K562 (cell line): ENCODE data around the gene CFAP54. TPM values are rescaled to one million over a fixed set of nuclear protein-coding genes. Genes with fewer than 3 reads are reported as not detected.

ENCODE experiments used
- ATAC-seq: fragments of 200-7000 bp; cut with Tn5 transposase; 3 replicates; pipeline ENCODE4 v1.9.1; 2020; ENCODE audit warnings: moderate library complexity
- BruUV-seq: library from RNA; stranded (reverse); fragments of 400-500 nt; replicated peaks from 2 replicates; lab custom pipeline; 2021; lab: Mats Ljungman, UMichigan
- CTCF ChIA-PET: fragments of 300-600 bp; formaldehyde crosslinking; extraction: SDS; loops from one replicate; lab custom pipeline; 2021; ENCODE audit warnings: low intra/inter-chr PET ratio; lab: Yijun Ruan, JAX
- POLR2A ChIA-PET: fragments of 300-600, 350-650 bp; sonication (Branson Sonifier 250); formaldehyde crosslinking; extraction: SDS; loops from one replicate; lab custom pipeline; 2021; ENCODE audit warnings: antibody characterized with exemption, inconsistent platforms; lab: Yijun Ruan, JAX
- DNase-seq, 4 experiments: peaks; one replicate each; pipeline versions ENCODE4 v3.0.0 to v3.0.0-alpha.2; 2011 to 2018; ENCODE audit warnings: low spot score in 3 of 4, mixed read lengths in 3 of 4; ENCODE audit errors: extremely low read depth in 1 of 4
- FAIRE-seq: peaks from 2 replicates; lab custom pipeline; 2011; peaks lifted over from hg19 to GRCh38; lab: Jason Lieb, UNC
- H2AFZ ChIP-seq: 2 replicates; pipeline ENCODE4 v1.6.0; 2011; ENCODE audit warnings: low read depth, low read length, control low read depth, inconsistent platforms
- H3K27ac ChIP-seq: fragments of 200-600 bp; 3 replicates; pipeline ENCODE4 v1.8.0; 2011; ENCODE audit warnings: low read depth, mild to moderate bottlenecking, control low read depth, inconsistent platforms, low read length, moderate library complexity, mixed read lengths; ENCODE audit errors: extremely low read depth
- H3K27me3 ChIP-seq, 2 experiments: fragments of 300-600 bp in 1 of 2; 2 replicates in 1 of 2; 3 replicates in 1 of 2; pipeline versions ENCODE4 v1.6.0 to v1.8.0; 2011; ENCODE audit warnings: inconsistent platforms in 2 of 2, low read length in 2 of 2, mild to moderate bottlenecking in 1 of 2, mixed read lengths in 1 of 2, moderate library complexity in 1 of 2; ENCODE audit not compliant: control insufficient read depth in 2 of 2, insufficient read depth in 2 of 2
- H3K36me3 ChIP-seq: fragments of 300-600 bp; 3 replicates; pipeline ENCODE4 v1.8.0; 2011; ENCODE audit warnings: mild to moderate bottlenecking, low read length, inconsistent platforms; ENCODE audit not compliant: control insufficient read depth, insufficient read depth
- H3K4me1 ChIP-seq, 2 experiments: fragments of 200-600 bp in 1 of 2; replicated peaks in 1 of 2; 2 replicates in 1 of 2; 3 replicates in 1 of 2; pipeline versions ENCODE4 v1.5.1 to v1.8.0; 2011; ENCODE audit warnings: inconsistent platforms in 2 of 2, low read length in 2 of 2, mild to moderate bottlenecking in 1 of 2, mixed read lengths in 1 of 2, moderate library complexity in 1 of 2; ENCODE audit not compliant: control insufficient read depth in 2 of 2, insufficient read depth in 2 of 2
- H3K4me2 ChIP-seq: 2 replicates; pipeline ENCODE4 v1.6.1; 2011; ENCODE audit warnings: low read length, control low read depth, inconsistent platforms, mixed read lengths; ENCODE audit not compliant: insufficient read depth
- H3K4me3 ChIP-seq: fragments of 200-600 bp; sonication (generic), shearing (Covaris generic); 2 replicates; pipeline ENCODE4 v1.5.1; 2016; ENCODE audit warnings: control low read depth, inconsistent platforms
- H3K79me2 ChIP-seq: fragments of 200-600 bp; 3 replicates; pipeline ENCODE4 v1.8.0; 2011; ENCODE audit warnings: low read length, inconsistent platforms; ENCODE audit not compliant: control insufficient read depth, insufficient read depth
- H3K9ac ChIP-seq, 2 experiments: 2 replicates each; pipeline versions ENCODE4 v1.6.0 to v1.6.1; 2011; ENCODE audit warnings: low read depth in 2 of 2, low read length in 2 of 2, control low read depth in 1 of 2, inconsistent platforms in 1 of 2, mild to moderate bottlenecking in 1 of 2, mixed read lengths in 1 of 2; ENCODE audit not compliant: insufficient read depth in 1 of 2
- H3K9me1 ChIP-seq: one replicate; pipeline ENCODE4 v1.6.0; 2011; ENCODE audit warnings: inconsistent platforms, mild to moderate bottlenecking, low read length, moderate library complexity; ENCODE audit not compliant: control insufficient read depth, insufficient read depth
- H3K9me3 ChIP-seq: replicated peaks from 2 replicates; pipeline ENCODE4 v1.5.1; 2011; ENCODE audit warnings: low read depth, low read length, inconsistent platforms; ENCODE audit not compliant: control insufficient read depth, insufficient read depth
- H4K20me1 ChIP-seq: replicated peaks from 2 replicates; pipeline ENCODE4 v1.6.1; 2011; ENCODE audit warnings: low read length, inconsistent platforms, mixed read lengths; ENCODE audit not compliant: control insufficient read depth, insufficient read depth
- CEBPZ ChIP-seq: fragments of 150-350 bp; IDR thresholded peaks from 2 replicates; pipeline ENCODE4 v1.6.1; 2014; ENCODE audit warnings: low read depth, mild to moderate bottlenecking, low read length, borderline replicate concordance
- HEY1 ChIP-seq: fragments of 250-450 bp; sonication (Bioruptor Pico); IDR thresholded peaks from 2 replicates; pipeline ENCODE4 v1.5.0; 2020; ENCODE audit warnings: mild to moderate bottlenecking, moderate library complexity, borderline replicate concordance
- SMAD3 ChIP-seq: fragments of 450-650 bp; formaldehyde crosslinking; conservative IDR thresholded peaks from 2 replicates; pipeline ENCODE4 v1.4.0; 2020; ENCODE audit warnings: mild to moderate bottlenecking
- ZBTB7A ChIP-seq: IDR thresholded peaks from 2 replicates; pipeline ENCODE4 v1.6.1; 2011; ENCODE audit warnings: low read depth, mild to moderate bottlenecking, low read length, moderate library complexity, borderline replicate concordance; ENCODE audit not compliant: control insufficient read depth
- WGBS: fragments of 100-300 bp; shearing (Covaris generic); methylation state at CpG from one replicate; pipeline ENCODE4 v1.1.6; 2016; ENCODE audit warnings: low coverage, mixed read lengths; ENCODE audit not compliant: insufficient coverage; ENCODE audit errors: missing lambda C conversion rate; 5-methylcytosine and 5-hydroxymethylcytosine counted together
- in situ Hi-C: fragments of 300-500 bp; cut with MboI; formaldehyde crosslinking; loops from 4 replicates; pipeline ENCODE4 v1.15.0; 2018; ENCODE audit warnings: inconsistent platforms, mixed read lengths
- intact Hi-C: fragments of 100-400 bp; cut with micrococcal nuclease; formaldehyde crosslinking; loops from 2 replicates; pipeline ENCODE4 v1.14.2; 2022
- polyA plus RNA-seq, 8 experiments: library from polyadenylated mRNA; depleted of rRNA in 4 of 8; stranded (reverse) in 5 of 8; unstranded in 3 of 8; fragments of >200 nt; fragmentation: Nextera tagmentation in 2 of 8; fragmentation: Illumina TruSeq in 1 of 8; extraction: Ambion mirVana in 2 of 8; extraction: Trizol in 1 of 8; gene quantifications; 2 replicates each; pipeline versions ENCODE4 v1.2.1 to v1.2.3, GENCODE V29; 2011 to 2014; ENCODE audit warnings: inconsistent platforms in 1 of 8, missing spikeins in 1 of 8
- total RNA-seq, 7 experiments: library from RNA; depleted of rRNA in 6 of 7; stranded (reverse); fragments of >200 nt in 6 of 7; fragmentation: Illumina TruSeq in 2 of 7; extraction: Trizol in 2 of 7; gene quantifications; 2 replicates each; pipeline versions ENCODE4 v1.2.1 to v1.2.3, GENCODE V29; 2011 to 2021; ENCODE audit warnings: low replicate concordance in 1 of 7
- TF ChIP-seq, protein P1 (sequence below): fragments of 450-650 bp; formaldehyde crosslinking; IDR thresholded peaks from 2 replicates; pipeline ENCODE4 v1.4.0; 2020; ENCODE audit warnings: mild to moderate bottlenecking

The CFAP54 gene
- total and polyA plus RNA-seq, 9 of the 15 experiments (the other 6 are each of a cell fraction or from before 2014, with no cell fraction given) = 0.03 to 0.23 (median 0.10) TPM; not detected in 3

GRCh38 chr12:96807741-96808140 is 318.4 kb downstream of the CFAP54 start:
- WGBS = 0% methylated on average over 1 of the region's 1 CpG
- Histone ChIP-seq H3K9me3 (0 out of 2 replicates have a peak, but pooled peaks cover 2% of the 10 kb centered on the region), H3K4me1 (no peaks in the 10 kb centered on the region), H3K9ac (no peak overlapping the region), H3K27me3 (no peaks in the 10 kb centered on the region), H3K9me1 (no peaks in the 10 kb centered on the region), H3K4me3 (no peak overlapping the region), H3K27ac (no peak overlapping the region), H3K4me2 (no peak overlapping the region), H3K79me2 (no peaks in the 10 kb centered on the region), H4K20me1 (no peaks in the 10 kb centered on the region), H2AFZ (no peak overlapping the region), H3K36me3 (no peaks in the 10 kb centered on the region)
- in situ Hi-C loops = no loop called here
- TF ChIP-seq ZBTB7A (no peak), SMAD3 (CRISPR knock-in tag) (no peak), HEY1 (no peak), CEBPZ (no peak)
- TF ChIP-seq, protein P1, sequence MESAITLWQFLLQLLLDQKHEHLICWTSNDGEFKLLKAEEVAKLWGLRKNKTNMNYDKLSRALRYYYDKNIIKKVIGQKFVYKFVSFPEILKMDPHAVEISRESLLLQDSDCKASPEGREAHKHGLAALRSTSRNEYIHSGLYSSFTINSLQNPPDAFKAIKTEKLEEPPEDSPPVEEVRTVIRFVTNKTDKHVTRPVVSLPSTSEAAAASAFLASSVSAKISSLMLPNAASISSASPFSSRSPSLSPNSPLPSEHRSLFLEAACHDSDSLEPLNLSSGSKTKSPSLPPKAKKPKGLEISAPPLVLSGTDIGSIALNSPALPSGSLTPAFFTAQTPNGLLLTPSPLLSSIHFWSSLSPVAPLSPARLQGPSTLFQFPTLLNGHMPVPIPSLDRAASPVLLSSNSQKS (CRISPR knock-in tag) = no peak
- no TSS peak for BruUV-seq
- CTCF ChIA-PET = no interaction called here
- DNase-seq = no peak
- FAIRE-seq = no peak
- intact Hi-C loops = no loop called here
- POLR2A ChIA-PET = interaction anchor here (0.7 kb wide), 1 partner anchor 219 kb away, joined by 4 read pairs; no protein-coding TSS in a partner anchor
- ATAC-seq = no peak
